Sciatic nerve (tissue), 2 donors: ENCODE data around the gene OAS2. TPM values are rescaled to one million over a fixed set of nuclear protein-coding genes. Genes with fewer than 3 reads are reported as not detected.
A peak's percentile ranks its signal among the peaks of the same experiment; 100 is the strongest.

ENCODE experiments used
- ATAC-seq: fragments of 200-7000 bp; cut with Tn5 transposase; one replicate; pipeline ENCODE4 v1.9.1; 2020; ENCODE audit warnings: mild to moderate bottlenecking, moderate library complexity
- DNase-seq: peaks from one replicate; pipeline ENCODE4 v3.0.0-alpha.2; 2020; ENCODE audit warnings: low spot score
- intact Hi-C: fragments of 100-400 bp; cut with DNase I; formaldehyde crosslinking; loops from one replicate; pipeline ENCODE4 v1.14.2; 2022
- total RNA-seq: library from RNA; stranded (reverse); fragmentation: NEBNext Ultra II Directional; extraction: Animal tissue kit (Norgen Biotek cat#: 25700); gene quantifications from one replicate; pipeline ENCODE4 v1.2.1, GENCODE V29; 2021
- donor health status: DM: no; HTN: no; CAD: no.
- donor health status: DM: no; HTN: no; CAD: no.

Gene OAS2
- total RNA-seq, 1 donor from 2014 or later: 8.4 TPM

- DNase-seq (no peak), ATAC-seq (no peak)
- intact Hi-C loops: no loop called here
Measured at GRCh38 chr12:113005762-113006161, 27.4 kb downstream of the OAS2 start.

GRCh38 chr12:113006206-113006605 is 27.9 kb downstream of the OAS2 start:
- intact Hi-C loops: no loop called here
- ATAC-seq (no peak), DNase-seq (no peak)

- ATAC-seq: no peak
- DNase-seq: no peak
- intact Hi-C loops: no loop called here
Measured at GRCh38 chr12:113006641-113007040, 28.3 kb downstream of the OAS2 start.

GRCh38 chr12:113007166-113007565 is 28.8 kb downstream of the OAS2 start:
- intact Hi-C loops: no loop called here
- no peak for ATAC-seq

GRCh38 chr12:113010701-113011100 is 32.4 kb downstream of the OAS2 start:
- ATAC-seq (no peak), DNase-seq (no peak)
- intact Hi-C loops: no loop called here

More at GRCh38 chr12:113007166-113007565, 28.8 kb downstream of the OAS2 start:
- DNase-seq: no peak

GRCh38 chr12:113014565-113014964 is 36.2 kb downstream of the OAS2 start:
- intact Hi-C loops: no loop called here
- ATAC-seq: no peak
- no peak for DNase-seq

- no peak for DNase-seq
- intact Hi-C loops: no loop called here
- ATAC-seq: no peak
Measured at GRCh38 chr12:113016796-113017195, 38.5 kb downstream of the OAS2 start.

- DNase-seq: no peak
- ATAC-seq: no peak
- intact Hi-C loops: no loop called here
Measured at GRCh38 chr12:113019025-113019424, 40.7 kb downstream of the OAS2 start.

GRCh38 chr12:113021500-113021899 is 43.2 kb downstream of the OAS2 start:
- intact Hi-C loops: no loop called here
- DNase-seq: no peak
- no peak for ATAC-seq

GRCh38 chr12:113022563-113023297 is 44.4 kb downstream of the OAS2 start:
- intact Hi-C loops: no loop called here
- no peak for ATAC-seq
- no peak for DNase-seq

GRCh38 chr12:113027726-113028125 is 49.4 kb downstream of the OAS2 start:
- DNase-seq: no peak
- ATAC-seq: no peak
- intact Hi-C loops: no loop called here

GRCh38 chr12:113030875-113031525 is 52.7 kb downstream of the OAS2 start:
- no peak for DNase-seq
- ATAC-seq: peak; percentile 87
- intact Hi-C loops: no loop called here

GRCh38 chr12:113039911-113040445 is 61.7 kb downstream of the OAS2 start:
- DNase-seq (no peak), ATAC-seq (no peak)
- intact Hi-C loops: no loop called here

- intact Hi-C loops: no loop called here
- ATAC-seq: peak; percentile 94
- DNase-seq: peak; percentile 77
Measured at GRCh38 chr12:113040722-113041171, 62.4 kb downstream of the OAS2 start.

GRCh38 chr12:113041560-113041959 is 63.2 kb downstream of the OAS2 start:
- ATAC-seq (no peak), DNase-seq (no peak)
- intact Hi-C loops: no loop called here

GRCh38 chr12:113043240-113043639 is 64.9 kb downstream of the OAS2 start:
- intact Hi-C loops: no loop called here
- ATAC-seq (no peak), DNase-seq (no peak)

GRCh38 chr12:113044516-113044915 is 66.2 kb downstream of the OAS2 start:
- intact Hi-C loops: no loop called here
- ATAC-seq: no peak
- no peak for DNase-seq

- ATAC-seq (peak; percentile 91), DNase-seq (peak; percentile 72)
- intact Hi-C loops: no loop called here
Measured at GRCh38 chr12:113048716-113049127, 70.4 kb downstream of the OAS2 start.

- intact Hi-C loops: loop anchor here (5.0 kb wide), 1 partner anchor 122 kb away; no protein-coding TSS in a partner anchor
- no peak for DNase-seq
- no peak for ATAC-seq
Measured at GRCh38 chr12:113049976-113050742, 71.8 kb downstream of the OAS2 start.
